Stimulated activated naive CD8-positive, alpha-beta T cell treated with anti-CD3 and anti-CD28 coated beads, Interleukin-15, Interleukin-2, amounts not matched to agents 100 ng/mL and 50 ng/mL, for 24 hours (primary cell): ENCODE data around the gene FERMT3.

Experiments
- H3K27ac Mint-ChIP-seq: one replicate; pipeline ENCODE4 v1.8.0; 2021; ENCODE audit warnings: mild to moderate bottlenecking, mixed read lengths
- H3K27me3 Mint-ChIP-seq: one replicate; pipeline ENCODE4 v1.8.0; 2021; ENCODE audit warnings: mixed read lengths
- H3K36me3 Mint-ChIP-seq: one replicate; pipeline ENCODE4 v1.8.0; 2021; ENCODE audit warnings: low read depth, mixed read lengths
- H3K4me1 Mint-ChIP-seq: one replicate; pipeline ENCODE4 v1.8.0; 2021; ENCODE audit warnings: low read depth, mixed read lengths
- H3K4me3 Mint-ChIP-seq: one replicate; pipeline ENCODE4 v1.8.0; 2021; ENCODE audit warnings: mild to moderate bottlenecking, mixed read lengths
- H3K9me3 Mint-ChIP-seq: one replicate; pipeline ENCODE4 v1.8.0; 2021; ENCODE audit warnings: mixed read lengths

Gene FERMT3

GRCh38 chr11:64263947-64264317 lies 57.4 kb downstream of the FERMT3 start:
- Mint-ChIP-seq H3K9me3 (no peaks in the 10 kb centered on the region), H3K4me1 (peaks cover 27% of the 10 kb centered on the region), H3K4me3 (no peak overlapping the region), H3K27ac (no peak overlapping the region), H3K36me3 (peaks cover 19% of the 10 kb centered on the region), H3K27me3 (no peaks in the 10 kb centered on the region)

- Mint-ChIP-seq H3K4me1 (peaks cover 28% of the 10 kb centered on the region), H3K4me3 (no peak overlapping the region), H3K27me3 (no peaks in the 10 kb centered on the region), H3K9me3 (no peaks in the 10 kb centered on the region), H3K27ac (no peak overlapping the region), H3K36me3 (peaks cover 17% of the 10 kb centered on the region)
Observed at GRCh38 chr11:64264371-64264852, 57.9 kb downstream of the FERMT3 start.

- Mint-ChIP-seq H3K36me3 (peaks cover 12% of the 10 kb centered on the region), H3K27me3 (no peaks in the 10 kb centered on the region), H3K4me3 (no peak overlapping the region), H3K27ac (no peak overlapping the region), H3K9me3 (no peaks in the 10 kb centered on the region), H3K4me1 (peaks cover 17% of the 10 kb centered on the region)
Observed at GRCh38 chr11:64265176-64266160, 58.9 kb downstream of the FERMT3 start.

- H3K9me3 Mint-ChIP-seq = no peaks in the 10 kb centered on the region
- no peaks in the 10 kb centered on the region for H3K27me3 Mint-ChIP-seq
- no peak overlapping the region for H3K27ac Mint-ChIP-seq
- peaks cover 17% of the 10 kb centered on the region for H3K4me1 Mint-ChIP-seq
- H3K4me3 Mint-ChIP-seq = no peak overlapping the region
- peaks cover 12% of the 10 kb centered on the region for H3K36me3 Mint-ChIP-seq
Observed at GRCh38 chr11:64266339-64266738, 59.8 kb downstream of the FERMT3 start.

GRCh38 chr11:64267207-64267945 lies 60.9 kb downstream of the FERMT3 start:
- Mint-ChIP-seq H3K27ac (peak overlapping the region; percentile 83), H3K4me3 (peak overlapping the region; percentile 95), H3K9me3 (no peaks in the 10 kb centered on the region), H3K36me3 (peaks cover 12% of the 10 kb centered on the region), H3K27me3 (no peaks in the 10 kb centered on the region), H3K4me1 (peaks cover 25% of the 10 kb centered on the region)

- Mint-ChIP-seq H3K36me3 (peaks cover 9% of the 10 kb centered on the region), H3K27ac (peak overlapping the region; percentile 88)
Observed at GRCh38 chr11:64268025-64268892, 61.7 kb downstream of the FERMT3 start.

GRCh38 chr11:64268893-64269539 lies 62.5 kb downstream of the FERMT3 start:
- H3K9me3 Mint-ChIP-seq = no peaks in the 10 kb centered on the region
- H3K4me3 Mint-ChIP-seq = peak overlapping the region; percentile 95
- peaks cover 28% of the 10 kb centered on the region for H3K4me1 Mint-ChIP-seq
- H3K27me3 Mint-ChIP-seq = no peaks in the 10 kb centered on the region
- peak overlapping the region; percentile 88 for H3K27ac Mint-ChIP-seq
- H3K36me3 Mint-ChIP-seq = peaks cover 9% of the 10 kb centered on the region

More at GRCh38 chr11:64268025-64268892, 61.7 kb downstream of the FERMT3 start:
- H3K4me1 Mint-ChIP-seq = peaks cover 28% of the 10 kb centered on the region
- H3K27me3 Mint-ChIP-seq = no peaks in the 10 kb centered on the region
- H3K9me3 Mint-ChIP-seq = no peaks in the 10 kb centered on the region
- peak overlapping the region; percentile 95 for H3K4me3 Mint-ChIP-seq

- H3K36me3 Mint-ChIP-seq = peaks cover 9% of the 10 kb centered on the region
- peak overlapping the region; percentile 95 for H3K4me3 Mint-ChIP-seq
- peak overlapping the region; percentile 96 for H3K27ac Mint-ChIP-seq
- no peaks in the 10 kb centered on the region for H3K9me3 Mint-ChIP-seq
- no peaks in the 10 kb centered on the region for H3K27me3 Mint-ChIP-seq
- peaks cover 28% of the 10 kb centered on the region for H3K4me1 Mint-ChIP-seq
Observed at GRCh38 chr11:64269540-64270220, 63.2 kb downstream of the FERMT3 start.
